Subcutaneous adipose tissue (tissue), 4 donors: ENCODE measurements around the gene NSD2. TPM values are rescaled to one million over a fixed set of nuclear protein-coding genes. Genes with fewer than 3 reads are reported as not detected.

Experiments
- small RNA-seq: library from RNA; depleted of rRNA; stranded (forward); fragments of <200 nt; gene quantifications from one replicate; pipeline ENCODE3, GENCODE V24; 2016
- total RNA-seq, 4 donors: library from RNA; depleted of rRNA; stranded (reverse); fragments of >200 nt; gene quantifications; one replicate each; pipeline ENCODE4 v1.1.0, GENCODE V29; 2016
- TF ChIP-seq, protein P1 (sequence below): fragments of 450-650 bp; IDR thresholded peaks from one replicate; pipeline ENCODE4 v1.5.1; 2016; ENCODE audit warnings: low read depth, mild to moderate bottlenecking, control low read depth, antibody characterized with exemption, moderate library complexity

The NSD2 gene
- total RNA-seq, 4 donors from 2014 or later, result 22.3 to 49.9 (median 33.7) TPM

DNA sequence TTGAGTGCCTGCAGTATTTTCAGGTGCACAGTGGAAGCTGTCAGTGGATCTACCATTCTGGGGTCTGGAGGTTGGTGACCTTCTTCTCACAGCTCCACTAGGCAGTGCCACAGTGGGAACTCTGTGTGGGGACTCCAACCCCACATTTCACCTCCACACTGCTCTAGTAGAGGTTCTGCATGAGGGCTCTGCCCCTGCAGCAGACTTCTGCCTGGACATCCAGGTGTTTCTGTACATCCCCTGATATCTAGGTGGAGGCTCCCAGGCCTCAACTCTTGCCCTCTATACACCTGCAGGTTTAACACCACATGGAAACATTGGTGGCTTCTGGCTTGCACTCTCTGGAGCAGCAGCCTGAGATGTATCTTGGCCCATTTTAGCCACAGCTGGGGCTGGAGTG, 154.6 kb downstream of the NSD2 start:
- TF ChIP-seq, protein P1, sequence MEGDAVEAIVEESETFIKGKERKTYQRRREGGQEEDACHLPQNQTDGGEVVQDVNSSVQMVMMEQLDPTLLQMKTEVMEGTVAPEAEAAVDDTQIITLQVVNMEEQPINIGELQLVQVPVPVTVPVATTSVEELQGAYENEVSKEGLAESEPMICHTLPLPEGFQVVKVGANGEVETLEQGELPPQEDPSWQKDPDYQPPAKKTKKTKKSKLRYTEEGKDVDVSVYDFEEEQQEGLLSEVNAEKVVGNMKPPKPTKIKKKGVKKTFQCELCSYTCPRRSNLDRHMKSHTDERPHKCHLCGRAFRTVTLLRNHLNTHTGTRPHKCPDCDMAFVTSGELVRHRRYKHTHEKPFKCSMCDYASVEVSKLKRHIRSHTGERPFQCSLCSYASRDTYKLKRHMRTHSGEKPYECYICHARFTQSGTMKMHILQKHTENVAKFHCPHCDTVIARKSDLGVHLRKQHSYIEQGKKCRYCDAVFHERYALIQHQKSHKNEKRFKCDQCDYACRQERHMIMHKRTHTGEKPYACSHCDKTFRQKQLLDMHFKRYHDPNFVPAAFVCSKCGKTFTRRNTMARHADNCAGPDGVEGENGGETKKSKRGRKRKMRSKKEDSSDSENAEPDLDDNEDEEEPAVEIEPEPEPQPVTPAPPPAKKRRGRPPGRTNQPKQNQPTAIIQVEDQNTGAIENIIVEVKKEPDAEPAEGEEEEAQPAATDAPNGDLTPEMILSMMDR, result no peak

Small RNA genes within 50 kb of the gene (small RNA-seq; reads per million reads assigned to genes)
- 170 reads per million, percentile 98 among the genes with 10 or more reads in this experiment for gene SCARNA22

Other genes with a start within 250 kb of the NSD2 start
- gene FAM53A, start 187.1 kb upstream of the NSD2 start, total RNA-seq, result 1 to 10 TPM; 1.5 to 5.9 (median 3.8) TPM
- gene SLBP, start 159.1 kb upstream of the NSD2 start, total RNA-seq, result 10 to 100 TPM; 33.2 to 41.1 (median 37.0) TPM
- 10 to 100 TPM; 21.0 to 65.4 (median 30.4) TPM for gene TMEM129, start 150.1 kb upstream of the NSD2 start, total RNA-seq
- 10 to 100 TPM in 3 of 4 donors, 1 to 10 TPM in 1; 3.9 to 18.1 (median 15.4) TPM for gene TACC3, start 149.9 kb upstream of the NSD2 start, total RNA-seq
- gene FGFR3, start 78.1 kb upstream of the NSD2 start, total RNA-seq, result 1 to 10 TPM in 1 of 4 donors, under 1 TPM in 2, not detected in 1; 0.22 to 1.3 (median 0.94) TPM
- gene LETM1, start 15.2 kb upstream of the NSD2 start, total RNA-seq, result 10 to 100 TPM; 26.9 to 88.9 (median 30.0) TPM
- gene NELFA, start 137.6 kb downstream of the NSD2 start, total RNA-seq, result 10 to 100 TPM in 3 of 4 donors, 1 to 10 TPM in 1; 7.8 to 30.5 (median 16.3) TPM
- gene NAT8L, start 187.9 kb downstream of the NSD2 start, total RNA-seq, result 100 to 1,000 TPM in 1 of 4 donors, 10 to 100 TPM in 2, 1 to 10 TPM in 1; 4.2 to 113 (median 13.8) TPM